K562 (cell line): ENCODE data around the gene ST3GAL5. TPM values are rescaled to one million over a fixed set of nuclear protein-coding genes. Genes with fewer than 3 reads are reported as not detected.

Experiments
- ATAC-seq: fragments of 200-7000 bp; cut with Tn5 transposase; 3 replicates; pipeline ENCODE4 v1.9.1; 2020; ENCODE audit warnings: moderate library complexity
- BruUV-seq: library from RNA; stranded (reverse); fragments of 400-500 nt; replicated peaks from 2 replicates; lab custom pipeline; 2021; lab: Mats Ljungman, UMichigan
- CTCF ChIA-PET: fragments of 300-600 bp; formaldehyde crosslinking; extraction: SDS; loops from one replicate; lab custom pipeline; 2021; ENCODE audit warnings: low intra/inter-chr PET ratio; lab: Yijun Ruan, JAX
- POLR2A ChIA-PET: fragments of 300-600, 350-650 bp; sonication (Branson Sonifier 250); formaldehyde crosslinking; extraction: SDS; loops from one replicate; lab custom pipeline; 2021; ENCODE audit warnings: antibody characterized with exemption, inconsistent platforms; lab: Yijun Ruan, JAX
- DNase-seq, 4 experiments: peaks; one replicate each; pipeline versions ENCODE4 v3.0.0 to v3.0.0-alpha.2; 2011 to 2018; ENCODE audit warnings: low spot score in 3 of 4, mixed read lengths in 3 of 4; ENCODE audit errors: extremely low read depth in 1 of 4
- FAIRE-seq: peaks from 2 replicates; lab custom pipeline; 2011; peaks lifted over from hg19 to GRCh38; lab: Jason Lieb, UNC
- H2AFZ ChIP-seq: 2 replicates; pipeline ENCODE4 v1.6.0; 2011; ENCODE audit warnings: low read depth, low read length, control low read depth, inconsistent platforms
- H3K27ac ChIP-seq: fragments of 200-600 bp; 3 replicates; pipeline ENCODE4 v1.8.0; 2011; ENCODE audit warnings: low read depth, mild to moderate bottlenecking, control low read depth, inconsistent platforms, low read length, moderate library complexity, mixed read lengths; ENCODE audit errors: extremely low read depth
- H3K27me3 ChIP-seq, 2 experiments: fragments of 300-600 bp in 1 of 2; 2 replicates in 1 of 2; 3 replicates in 1 of 2; pipeline versions ENCODE4 v1.6.0 to v1.8.0; 2011; ENCODE audit warnings: inconsistent platforms in 2 of 2, low read length in 2 of 2, mild to moderate bottlenecking in 1 of 2, mixed read lengths in 1 of 2, moderate library complexity in 1 of 2; ENCODE audit not compliant: control insufficient read depth in 2 of 2, insufficient read depth in 2 of 2
- H3K36me3 ChIP-seq: fragments of 300-600 bp; 3 replicates; pipeline ENCODE4 v1.8.0; 2011; ENCODE audit warnings: mild to moderate bottlenecking, low read length, inconsistent platforms; ENCODE audit not compliant: control insufficient read depth, insufficient read depth
- H3K4me1 ChIP-seq, 2 experiments: fragments of 200-600 bp in 1 of 2; replicated peaks in 1 of 2; 2 replicates in 1 of 2; 3 replicates in 1 of 2; pipeline versions ENCODE4 v1.5.1 to v1.8.0; 2011; ENCODE audit warnings: inconsistent platforms in 2 of 2, low read length in 2 of 2, mild to moderate bottlenecking in 1 of 2, mixed read lengths in 1 of 2, moderate library complexity in 1 of 2; ENCODE audit not compliant: control insufficient read depth in 2 of 2, insufficient read depth in 2 of 2
- H3K4me2 ChIP-seq: 2 replicates; pipeline ENCODE4 v1.6.1; 2011; ENCODE audit warnings: low read length, control low read depth, inconsistent platforms, mixed read lengths; ENCODE audit not compliant: insufficient read depth
- H3K4me3 ChIP-seq: fragments of 200-600 bp; sonication (generic), shearing (Covaris generic); 2 replicates; pipeline ENCODE4 v1.5.1; 2016; ENCODE audit warnings: control low read depth, inconsistent platforms
- H3K79me2 ChIP-seq: fragments of 200-600 bp; 3 replicates; pipeline ENCODE4 v1.8.0; 2011; ENCODE audit warnings: low read length, inconsistent platforms; ENCODE audit not compliant: control insufficient read depth, insufficient read depth
- H3K9ac ChIP-seq, 2 experiments: 2 replicates each; pipeline versions ENCODE4 v1.6.0 to v1.6.1; 2011; ENCODE audit warnings: low read depth in 2 of 2, low read length in 2 of 2, control low read depth in 1 of 2, inconsistent platforms in 1 of 2, mild to moderate bottlenecking in 1 of 2, mixed read lengths in 1 of 2; ENCODE audit not compliant: insufficient read depth in 1 of 2
- H3K9me1 ChIP-seq: one replicate; pipeline ENCODE4 v1.6.0; 2011; ENCODE audit warnings: inconsistent platforms, mild to moderate bottlenecking, low read length, moderate library complexity; ENCODE audit not compliant: control insufficient read depth, insufficient read depth
- H3K9me3 ChIP-seq: replicated peaks from 2 replicates; pipeline ENCODE4 v1.5.1; 2011; ENCODE audit warnings: low read depth, low read length, inconsistent platforms; ENCODE audit not compliant: control insufficient read depth, insufficient read depth
- H4K20me1 ChIP-seq: replicated peaks from 2 replicates; pipeline ENCODE4 v1.6.1; 2011; ENCODE audit warnings: low read length, inconsistent platforms, mixed read lengths; ENCODE audit not compliant: control insufficient read depth, insufficient read depth
- ERF ChIP-seq: fragments of 450-650 bp; formaldehyde crosslinking; IDR thresholded peaks from 2 replicates; pipeline ENCODE4 v1.4.0; 2020; ENCODE audit warnings: mild to moderate bottlenecking, mixed read lengths
- EZH2 ChIP-seq: IDR thresholded peaks from 2 replicates; pipeline ENCODE4 v1.6.1; 2012; ENCODE audit warnings: low read depth, mild to moderate bottlenecking, inconsistent platforms, low read length, borderline replicate concordance
- LEF1 ChIP-seq: fragments of 450-650 bp; IDR thresholded peaks from 2 replicates; pipeline ENCODE4 v1.6.1; 2016; ENCODE audit warnings: mild to moderate bottlenecking
- MEIS2 ChIP-seq: fragments of 450-650 bp; IDR thresholded peaks from 2 replicates; pipeline ENCODE4 v1.6.1; 2014; ENCODE audit warnings: mild to moderate bottlenecking; ENCODE audit not compliant: partially characterized antibody
- NR1H2 ChIP-seq: sonication (generic); formaldehyde crosslinking; IDR thresholded peaks from 2 replicates; pipeline ENCODE4 v1.4.0; 2020; ENCODE audit warnings: mild to moderate bottlenecking, missing genetic modification reagents
- POLR2H ChIP-seq: IDR thresholded peaks from 2 replicates; pipeline ENCODE4 v1.6.1; 2016; ENCODE audit warnings: missing genetic modification characterization, low read depth, mild to moderate bottlenecking, control low read depth, missing compliant biosample characterization, moderate library complexity
- RAD51 ChIP-seq: fragments of 450-650 bp; IDR thresholded peaks from 2 replicates; pipeline ENCODE4 v1.7.1; 2016; ENCODE audit warnings: low read depth, mild to moderate bottlenecking, borderline replicate concordance
- RBM14 ChIP-seq: fragments of 200-400 bp; formaldehyde crosslinking; IDR thresholded peaks from 2 replicates; pipeline ENCODE4 v1.6.1; 2018; ENCODE audit warnings: low read depth, mild to moderate bottlenecking, low read length, moderate library complexity, borderline replicate concordance; ENCODE audit not compliant: insufficient read depth
- ZFP1 ChIP-seq: fragments of 450-650 bp; formaldehyde crosslinking; IDR thresholded peaks from 2 replicates; pipeline ENCODE4 v1.4.0; 2020; ENCODE audit warnings: mild to moderate bottlenecking, mixed read lengths
- ZKSCAN1 ChIP-seq: fragments of 150-350 bp; IDR thresholded peaks from 2 replicates; pipeline ENCODE4 v1.6.1; 2016; ENCODE audit warnings: low read depth, low read length
- ZKSCAN8 ChIP-seq: fragments of 200-800 bp; sonication (Bioruptor generic); IDR thresholded peaks from 2 replicates; pipeline ENCODE4 v1.6.1; 2016; ENCODE audit warnings: missing genetic modification characterization, missing compliant biosample characterization
- ZNF140 ChIP-seq: fragments of 250-450 bp; sonication (Bioruptor Pico); IDR thresholded peaks from 2 replicates; pipeline ENCODE4 v1.8.0; 2021; ENCODE audit warnings: moderate library complexity, mild to moderate bottlenecking, inconsistent platforms
- WGBS: fragments of 100-300 bp; shearing (Covaris generic); methylation state at CpG from one replicate; pipeline ENCODE4 v1.1.6; 2016; ENCODE audit warnings: low coverage, mixed read lengths; ENCODE audit not compliant: insufficient coverage; ENCODE audit errors: missing lambda C conversion rate; 5-methylcytosine and 5-hydroxymethylcytosine counted together
- in situ Hi-C: fragments of 300-500 bp; cut with MboI; formaldehyde crosslinking; loops from 4 replicates; pipeline ENCODE4 v1.15.0; 2018; ENCODE audit warnings: inconsistent platforms, mixed read lengths
- intact Hi-C: fragments of 100-400 bp; cut with micrococcal nuclease; formaldehyde crosslinking; loops from 2 replicates; pipeline ENCODE4 v1.14.2; 2022
- polyA plus RNA-seq, 8 experiments: library from polyadenylated mRNA; depleted of rRNA in 4 of 8; stranded (reverse) in 5 of 8; unstranded in 3 of 8; fragments of >200 nt; fragmentation: Nextera tagmentation in 2 of 8; fragmentation: Illumina TruSeq in 1 of 8; extraction: Ambion mirVana in 2 of 8; extraction: Trizol in 1 of 8; gene quantifications; 2 replicates each; pipeline versions ENCODE4 v1.2.1 to v1.2.3, GENCODE V29; 2011 to 2014; ENCODE audit warnings: inconsistent platforms in 1 of 8, missing spikeins in 1 of 8
- total RNA-seq, 7 experiments: library from RNA; depleted of rRNA in 6 of 7; stranded (reverse); fragments of >200 nt in 6 of 7; fragmentation: Illumina TruSeq in 2 of 7; extraction: Trizol in 2 of 7; gene quantifications; 2 replicates each; pipeline versions ENCODE4 v1.2.1 to v1.2.3, GENCODE V29; 2011 to 2021; ENCODE audit warnings: low replicate concordance in 1 of 7
- TF ChIP-seq, protein P1 (sequence below), 2 experiments: IDR thresholded peaks; 2 replicates each; pipeline ENCODE4 v1.6.1; 2012; ENCODE audit warnings: improper control_type of control experiment in 2 of 2, low read depth in 2 of 2, low read length in 2 of 2, borderline replicate concordance in 1 of 2
- TF ChIP-seq, protein P2 (sequence below): sonication (generic); formaldehyde crosslinking; IDR thresholded peaks from 2 replicates; pipeline ENCODE4 v1.4.0; 2020; ENCODE audit warnings: mild to moderate bottlenecking, missing genetic modification reagents
- TF ChIP-seq, protein P3 (sequence below): sonication (generic); formaldehyde crosslinking; IDR thresholded peaks from 2 replicates; pipeline ENCODE4 v1.8.1; 2023; ENCODE audit warnings: mild to moderate bottlenecking, missing genetic modification reagents

The ST3GAL5 gene
- total and polyA plus RNA-seq, 9 of the 15 experiments (the other 6 are each of a cell fraction or from before 2014, with no cell fraction given), result 1.6 to 10.0 (median 4.2) TPM

DNA sequence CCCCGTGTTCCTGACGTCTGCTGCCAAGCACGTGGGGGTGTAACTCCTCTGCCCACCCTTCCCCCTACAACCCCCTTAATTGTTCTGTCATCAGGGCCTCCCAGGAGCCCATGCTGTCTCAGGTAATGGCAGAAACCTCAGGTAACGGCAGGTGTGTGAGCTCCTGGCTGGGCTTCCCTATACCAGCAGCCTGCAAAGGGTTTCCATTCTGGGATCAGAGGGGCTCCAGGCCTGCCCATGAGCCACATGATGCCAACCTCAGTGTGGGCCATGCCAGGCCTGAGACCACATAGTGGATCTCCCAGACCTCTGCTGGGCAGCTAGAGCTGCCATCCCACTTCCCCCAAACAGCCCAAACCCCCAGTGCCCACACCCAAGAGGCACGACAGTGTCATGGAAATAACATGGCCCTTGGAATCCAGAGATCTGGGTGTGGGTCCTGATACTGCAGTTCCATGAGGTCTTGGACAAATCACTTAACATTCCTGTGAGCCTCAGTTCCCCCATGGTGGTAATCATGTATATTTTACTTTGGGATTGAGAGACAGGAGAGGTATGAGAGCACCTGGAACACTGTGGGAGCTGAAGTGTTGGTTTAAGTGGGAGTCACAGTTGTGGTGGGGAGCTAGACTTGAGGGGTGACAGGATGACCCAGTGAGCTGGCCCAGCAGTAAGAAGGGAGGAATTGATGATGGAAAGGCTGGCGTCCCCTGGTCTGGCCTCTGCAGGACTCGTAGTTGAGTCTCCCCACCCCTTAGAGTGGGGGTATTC is 75.4 kb downstream of the ST3GAL5 start:
- no peak overlapping the region for H2AFZ ChIP-seq
- 2% methylated on average over 5 of the region's 7 CpGs for WGBS
- no peak for FAIRE-seq
- TF ChIP-seq RAD51, result no peak
- no peak for TF ChIP-seq EZH2
- TF ChIP-seq ZNF140 (CRISPR knock-in tag), result no peak
- no peak for TF ChIP-seq ZKSCAN1
- TF ChIP-seq RBM14, result no peak
- TF ChIP-seq NR1H2 (CRISPR knock-in tag), result no peak
- TF ChIP-seq ERF (CRISPR knock-in tag), result no peak
- no peak for TF ChIP-seq POLR2H (tag)
- no peak for TF ChIP-seq ZKSCAN8
- no peak for TF ChIP-seq ZFP1 (CRISPR knock-in tag)
- no peak for TF ChIP-seq LEF1
- TF ChIP-seq, protein P1, sequence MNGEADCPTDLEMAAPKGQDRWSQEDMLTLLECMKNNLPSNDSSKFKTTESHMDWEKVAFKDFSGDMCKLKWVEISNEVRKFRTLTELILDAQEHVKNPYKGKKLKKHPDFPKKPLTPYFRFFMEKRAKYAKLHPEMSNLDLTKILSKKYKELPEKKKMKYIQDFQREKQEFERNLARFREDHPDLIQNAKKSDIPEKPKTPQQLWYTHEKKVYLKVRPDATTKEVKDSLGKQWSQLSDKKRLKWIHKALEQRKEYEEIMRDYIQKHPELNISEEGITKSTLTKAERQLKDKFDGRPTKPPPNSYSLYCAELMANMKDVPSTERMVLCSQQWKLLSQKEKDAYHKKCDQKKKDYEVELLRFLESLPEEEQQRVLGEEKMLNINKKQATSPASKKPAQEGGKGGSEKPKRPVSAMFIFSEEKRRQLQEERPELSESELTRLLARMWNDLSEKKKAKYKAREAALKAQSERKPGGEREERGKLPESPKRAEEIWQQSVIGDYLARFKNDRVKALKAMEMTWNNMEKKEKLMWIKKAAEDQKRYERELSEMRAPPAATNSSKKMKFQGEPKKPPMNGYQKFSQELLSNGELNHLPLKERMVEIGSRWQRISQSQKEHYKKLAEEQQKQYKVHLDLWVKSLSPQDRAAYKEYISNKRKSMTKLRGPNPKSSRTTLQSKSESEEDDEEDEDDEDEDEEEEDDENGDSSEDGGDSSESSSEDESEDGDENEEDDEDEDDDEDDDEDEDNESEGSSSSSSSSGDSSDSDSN (IDR thresholded peaks at IDR 0.05; ENCODE audit: borderline replicate concordance in 1 of 2, low read depth in 2 of 2, low read length in 2 of 2), result no peak
- TF ChIP-seq, protein P2, sequence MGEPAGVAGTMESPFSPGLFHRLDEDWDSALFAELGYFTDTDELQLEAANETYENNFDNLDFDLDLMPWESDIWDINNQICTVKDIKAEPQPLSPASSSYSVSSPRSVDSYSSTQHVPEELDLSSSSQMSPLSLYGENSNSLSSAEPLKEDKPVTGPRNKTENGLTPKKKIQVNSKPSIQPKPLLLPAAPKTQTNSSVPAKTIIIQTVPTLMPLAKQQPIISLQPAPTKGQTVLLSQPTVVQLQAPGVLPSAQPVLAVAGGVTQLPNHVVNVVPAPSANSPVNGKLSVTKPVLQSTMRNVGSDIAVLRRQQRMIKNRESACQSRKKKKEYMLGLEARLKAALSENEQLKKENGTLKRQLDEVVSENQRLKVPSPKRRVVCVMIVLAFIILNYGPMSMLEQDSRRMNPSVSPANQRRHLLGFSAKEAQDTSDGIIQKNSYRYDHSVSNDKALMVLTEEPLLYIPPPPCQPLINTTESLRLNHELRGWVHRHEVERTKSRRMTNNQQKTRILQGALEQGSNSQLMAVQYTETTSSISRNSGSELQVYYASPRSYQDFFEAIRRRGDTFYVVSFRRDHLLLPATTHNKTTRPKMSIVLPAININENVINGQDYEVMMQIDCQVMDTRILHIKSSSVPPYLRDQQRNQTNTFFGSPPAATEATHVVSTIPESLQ (CRISPR knock-in tag), result no peak
- TF ChIP-seq, protein P3, sequence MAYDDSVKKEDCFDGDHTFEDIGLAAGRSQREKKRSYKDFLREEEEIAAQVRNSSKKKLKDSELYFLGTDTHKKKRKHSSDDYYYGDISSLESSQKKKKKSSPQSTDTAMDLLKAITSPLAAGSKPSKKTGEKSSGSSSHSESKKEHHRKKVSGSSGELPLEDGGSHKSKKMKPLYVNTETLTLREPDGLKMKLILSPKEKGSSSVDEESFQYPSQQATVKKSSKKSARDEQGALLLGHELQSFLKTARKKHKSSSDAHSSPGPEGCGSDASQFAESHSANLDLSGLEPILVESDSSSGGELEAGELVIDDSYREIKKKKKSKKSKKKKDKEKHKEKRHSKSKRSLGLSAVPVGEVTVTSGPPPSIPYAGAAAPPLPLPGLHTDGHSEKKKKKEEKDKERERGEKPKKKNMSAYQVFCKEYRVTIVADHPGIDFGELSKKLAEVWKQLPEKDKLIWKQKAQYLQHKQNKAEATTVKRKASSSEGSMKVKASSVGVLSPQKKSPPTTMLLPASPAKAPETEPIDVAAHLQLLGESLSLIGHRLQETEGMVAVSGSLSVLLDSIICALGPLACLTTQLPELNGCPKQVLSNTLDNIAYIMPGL (CRISPR knock-in tag), result no peak
- TF ChIP-seq MEIS2, result no peak

More for the DNA sequence above, 75.4 kb downstream of the ST3GAL5 start:
- Histone ChIP-seq H3K79me2 (no peaks in the 10 kb centered on the region), H4K20me1 (peaks cover 10% of the 10 kb centered on the region), H3K9me1 (no peaks in the 10 kb centered on the region), H3K4me1 (peaks cover 6 to 9% of the 10 kb centered on the region in 2 experiments; a peak in 4 of 5 replicates), H3K9me3 (no peaks in the 10 kb centered on the region), H3K4me2 (no peak overlapping the region), H3K27me3 (peaks cover 21 to 50% of the 10 kb centered on the region in 2 experiments; a peak in 4 of 5 replicates), H3K9ac (no peak overlapping the region), H3K4me3 (no peak overlapping the region), H3K27ac (no peak overlapping the region), H3K36me3 (no peaks in the 10 kb centered on the region)
- no peak for ATAC-seq
- ChIA-PET POLR2A (interaction anchor here (1.5 kb wide), 1 partner anchor 10 kb away, joined by 3 read pairs; no protein-coding TSS in a partner anchor), CTCF (interaction anchor here (0.6 to 2.8 kb wide), 5 partner anchors 12 to 131 kb away, joined by 3 to 42 read pairs (median 3); no protein-coding TSS in a partner anchor)
- in situ Hi-C loops, result loop anchor here (5.0 kb wide), 1 partner anchor 76 kb away; no protein-coding TSS in a partner anchor
- intact Hi-C loops, result loop anchor here (10.0 kb wide), 1 partner anchor 139 kb away; no protein-coding TSS in a partner anchor
- no peak for DNase-seq
- no TSS peak for BruUV-seq
